Osteoblast (primary cell): ENCODE data around the gene DOCK1. TPM values are rescaled to one million over a fixed set of nuclear protein-coding genes. Genes with fewer than 3 reads are reported as not detected.

ENCODE experiments used
- DNase-seq: peaks from one replicate; pipeline ENCODE4 v3.0.0; 2011; ENCODE audit warnings: low spot score, mixed read lengths; ENCODE audit not compliant: insufficient read length; ENCODE audit errors: missing footprints
- H2AFZ ChIP-seq: 2 replicates; pipeline ENCODE4 v1.6.0; 2011; ENCODE audit warnings: mild to moderate bottlenecking, low read length
- H3K27ac ChIP-seq: 2 replicates; pipeline ENCODE4 v1.5.1; 2011; ENCODE audit warnings: mild to moderate bottlenecking, low read depth, low read length, moderate library complexity
- H3K27me3 ChIP-seq: 2 replicates; pipeline ENCODE4 v1.6.0; 2012; ENCODE audit warnings: mild to moderate bottlenecking, control low read depth, inconsistent platforms, low read length, moderate library complexity; ENCODE audit not compliant: insufficient read depth
- H3K36me3 ChIP-seq: 2 replicates; pipeline ENCODE4 v1.5.1; 2011; ENCODE audit warnings: mild to moderate bottlenecking, low read length, control low read depth, moderate library complexity; ENCODE audit not compliant: insufficient read depth
- H3K4me1 ChIP-seq: 2 replicates; pipeline ENCODE4 v1.5.1; 2011; ENCODE audit warnings: mild to moderate bottlenecking, low read length, control low read depth, moderate library complexity; ENCODE audit not compliant: insufficient read depth
- H3K4me2 ChIP-seq: 2 replicates; pipeline ENCODE4 v1.6.0; 2011; ENCODE audit warnings: mild to moderate bottlenecking, low read length; ENCODE audit not compliant: insufficient read depth
- H3K4me3 ChIP-seq: fragments of 200-600 bp; sonication (generic); 3 replicates; pipeline ENCODE4 v1.5.1; 2012; ENCODE audit warnings: mild to moderate bottlenecking, low read length, inconsistent platforms; ENCODE audit not compliant: insufficient read depth
- H3K79me2 ChIP-seq: 2 replicates; pipeline ENCODE4 v1.6.0; 2012; ENCODE audit warnings: mild to moderate bottlenecking, low read length, control low read depth, inconsistent platforms; ENCODE audit not compliant: insufficient read depth
- H3K9me3 ChIP-seq: 2 replicates; pipeline ENCODE4 v1.5.1; 2011; ENCODE audit warnings: low read depth, low read length, control low read depth
- H4K20me1 ChIP-seq: 2 replicates; pipeline ENCODE4 v1.6.0; 2012; ENCODE audit warnings: mild to moderate bottlenecking, low read length, control low read depth; ENCODE audit not compliant: insufficient read depth
- total RNA-seq: library from RNA; depleted of rRNA; stranded (reverse); fragments of >200 nt; gene quantifications from 2 replicates; pipeline ENCODE4 v1.2.3, GENCODE V29; 2012
- TF ChIP-seq, protein P1 (sequence below): IDR thresholded peaks from 2 replicates; pipeline ENCODE4 v1.5.1; 2011; ENCODE audit warnings: mild to moderate bottlenecking, low read depth, low read length, moderate library complexity; ENCODE audit errors: extremely low read depth

DOCK1 gene
- total RNA-seq, 1 donor: 80.3 TPM

DNA sequence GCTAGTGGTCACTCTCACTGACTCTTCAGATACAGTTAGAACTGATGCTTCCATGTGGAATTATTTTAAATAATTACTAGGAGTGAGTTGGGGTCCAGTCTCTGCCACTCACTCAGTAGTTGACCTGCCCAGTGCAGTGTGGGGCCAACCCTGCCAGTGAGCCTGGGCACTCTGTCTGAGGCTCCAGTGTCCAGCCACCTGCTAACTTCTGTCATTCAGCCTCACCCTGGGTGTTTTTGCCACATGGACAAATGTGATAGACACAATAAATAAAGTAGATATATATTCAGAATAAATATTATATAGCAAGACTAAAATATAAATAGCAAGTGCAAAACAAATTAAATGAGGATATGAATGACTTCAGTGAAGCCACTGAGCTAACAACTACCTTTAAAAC, 284.0 kb downstream of the DOCK1 start:
- Histone ChIP-seq H3K27me3 (no peaks in the 10 kb centered on the region), H3K4me2 (no peak overlapping the region), H3K79me2 (no peaks in the 10 kb centered on the region), H3K9me3 (no peaks in the 10 kb centered on the region), H3K36me3 (no peaks in the 10 kb centered on the region), H3K4me3 (no peak overlapping the region), H4K20me1 (peaks cover 17% of the 10 kb centered on the region), H3K4me1 (no peaks in the 10 kb centered on the region), H3K27ac (no peak overlapping the region), H2AFZ (no peak overlapping the region)
- no peak for DNase-seq
- TF ChIP-seq, protein P1, sequence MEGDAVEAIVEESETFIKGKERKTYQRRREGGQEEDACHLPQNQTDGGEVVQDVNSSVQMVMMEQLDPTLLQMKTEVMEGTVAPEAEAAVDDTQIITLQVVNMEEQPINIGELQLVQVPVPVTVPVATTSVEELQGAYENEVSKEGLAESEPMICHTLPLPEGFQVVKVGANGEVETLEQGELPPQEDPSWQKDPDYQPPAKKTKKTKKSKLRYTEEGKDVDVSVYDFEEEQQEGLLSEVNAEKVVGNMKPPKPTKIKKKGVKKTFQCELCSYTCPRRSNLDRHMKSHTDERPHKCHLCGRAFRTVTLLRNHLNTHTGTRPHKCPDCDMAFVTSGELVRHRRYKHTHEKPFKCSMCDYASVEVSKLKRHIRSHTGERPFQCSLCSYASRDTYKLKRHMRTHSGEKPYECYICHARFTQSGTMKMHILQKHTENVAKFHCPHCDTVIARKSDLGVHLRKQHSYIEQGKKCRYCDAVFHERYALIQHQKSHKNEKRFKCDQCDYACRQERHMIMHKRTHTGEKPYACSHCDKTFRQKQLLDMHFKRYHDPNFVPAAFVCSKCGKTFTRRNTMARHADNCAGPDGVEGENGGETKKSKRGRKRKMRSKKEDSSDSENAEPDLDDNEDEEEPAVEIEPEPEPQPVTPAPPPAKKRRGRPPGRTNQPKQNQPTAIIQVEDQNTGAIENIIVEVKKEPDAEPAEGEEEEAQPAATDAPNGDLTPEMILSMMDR: no peak

DNA sequence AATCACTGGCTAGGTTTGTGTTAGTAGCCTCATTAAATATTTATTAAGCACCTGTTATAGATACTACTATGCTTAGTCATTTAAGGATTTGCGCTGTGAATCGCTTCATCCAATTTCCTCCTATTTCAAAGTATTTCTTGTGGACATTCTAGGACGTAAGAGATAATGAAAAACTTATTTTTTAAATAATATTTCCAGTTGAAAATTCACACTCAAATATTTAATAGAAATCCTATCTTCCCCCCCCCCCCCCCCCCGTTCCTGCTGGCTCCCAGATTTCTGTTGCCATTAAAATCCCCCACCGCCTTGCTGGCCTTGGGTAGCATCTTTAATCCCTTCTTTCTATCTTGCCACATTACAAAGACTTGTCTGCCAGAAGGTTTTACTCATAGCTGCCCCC, 285.2 kb downstream of the DOCK1 start:
- Histone ChIP-seq H3K4me2 (no peak overlapping the region), H3K4me3 (no peak overlapping the region), H2AFZ (no peak overlapping the region), H3K9me3 (no peaks in the 10 kb centered on the region), H3K79me2 (no peaks in the 10 kb centered on the region), H4K20me1 (peaks cover 28% of the 10 kb centered on the region), H3K27me3 (no peaks in the 10 kb centered on the region), H3K27ac (no peak overlapping the region), H3K36me3 (no peaks in the 10 kb centered on the region), H3K4me1 (peaks cover 4% of the 10 kb centered on the region)
- no peak for DNase-seq
- TF ChIP-seq, protein P1: no peak

DNA sequence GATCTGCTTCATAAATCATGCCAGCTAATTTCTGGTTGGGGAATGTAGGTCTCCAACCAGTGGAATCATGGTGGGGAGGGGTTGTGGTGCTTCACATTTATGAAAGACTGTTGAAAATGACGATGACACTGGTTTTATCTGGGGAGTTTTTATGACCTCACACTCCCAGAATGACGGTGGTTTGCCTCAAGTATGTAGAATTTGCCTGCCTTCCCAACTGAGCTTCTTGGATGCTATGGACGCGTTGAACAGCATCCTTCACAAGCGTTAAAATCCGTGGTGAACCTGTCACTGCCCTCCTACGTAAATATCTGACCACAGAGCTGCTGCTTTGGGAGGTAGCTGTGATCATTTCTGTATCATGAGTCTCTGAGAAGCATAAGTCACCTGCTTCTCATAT, 287.9 kb downstream of the DOCK1 start:
- no peaks in the 10 kb centered on the region for H3K9me3 ChIP-seq
- peaks cover 8% of the 10 kb centered on the region for H3K4me1 ChIP-seq
- H3K79me2 ChIP-seq: no peaks in the 10 kb centered on the region
- H4K20me1 ChIP-seq: peaks cover 45% of the 10 kb centered on the region
- H2AFZ ChIP-seq: no peak overlapping the region
- H3K4me2 ChIP-seq: no peak overlapping the region
- DNase-seq: peak; percentile 73
- H3K27ac ChIP-seq: no peak overlapping the region
- H3K27me3 ChIP-seq: no peaks in the 10 kb centered on the region
- H3K36me3 ChIP-seq: no peaks in the 10 kb centered on the region
- TF ChIP-seq, protein P1: no peak
- no peak overlapping the region for H3K4me3 ChIP-seq

DNA sequence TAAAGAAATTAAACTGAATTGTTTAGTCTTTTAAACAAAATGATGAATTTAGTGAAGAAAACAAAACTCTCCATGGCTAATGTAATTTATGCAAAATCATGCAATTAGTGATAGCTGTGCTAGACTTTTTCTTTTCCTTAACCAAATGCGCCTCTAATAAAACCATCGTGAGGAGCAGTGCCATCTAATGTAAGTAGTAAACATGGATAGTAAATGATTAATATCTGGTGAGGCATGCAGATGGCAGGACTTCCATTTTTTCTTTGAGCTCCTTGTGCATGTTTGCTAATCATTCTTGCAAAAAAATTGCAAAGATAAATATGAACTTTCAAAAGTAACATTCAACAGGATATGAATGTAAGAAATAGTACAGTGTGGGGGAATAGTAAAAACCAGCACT, 288.9 kb downstream of the DOCK1 start:
- TF ChIP-seq, protein P1: no peak

More for the DNA sequence above, 288.9 kb downstream of the DOCK1 start:
- H3K36me3 ChIP-seq: no peaks in the 10 kb centered on the region
- no peak overlapping the region for H3K4me3 ChIP-seq
- H4K20me1 ChIP-seq: peaks cover 48% of the 10 kb centered on the region
- no peak overlapping the region for H3K27ac ChIP-seq
- no peaks in the 10 kb centered on the region for H3K27me3 ChIP-seq
- no peak overlapping the region for H2AFZ ChIP-seq
- H3K79me2 ChIP-seq: no peaks in the 10 kb centered on the region
- H3K9me3 ChIP-seq: no peaks in the 10 kb centered on the region
- no peak for DNase-seq
- H3K4me2 ChIP-seq: no peak overlapping the region
- H3K4me1 ChIP-seq: peaks cover 8% of the 10 kb centered on the region
